ENCODE measurements around the gene USP47.

Gene USP47

GRCh38 chr11:11866203-11866602 is 24.4 kb downstream of the USP47 start:
- no peak for DNase-seq

DNA sequence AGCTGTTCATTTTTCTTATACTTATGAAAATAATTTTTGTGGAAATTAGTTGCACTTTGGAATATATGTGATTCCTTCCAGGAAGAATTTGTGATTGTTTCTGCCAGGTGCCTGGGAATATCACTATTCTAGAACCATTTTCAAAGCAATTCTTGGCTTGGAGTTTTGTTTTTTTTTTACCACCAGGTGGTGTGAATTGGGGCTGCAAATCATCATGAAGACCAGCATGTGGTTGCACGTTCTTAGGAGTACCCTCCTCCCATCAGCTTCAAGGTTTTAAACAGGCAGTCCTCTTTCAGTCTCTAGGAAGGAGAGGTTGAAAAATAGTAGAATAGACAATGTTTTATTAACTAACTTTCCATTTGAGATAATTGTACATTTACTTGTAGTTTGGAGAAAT is 25.9 kb downstream of the USP47 start:
- DNase-seq: no peak

GRCh38 chr11:11871991-11872401 is 30.2 kb downstream of the USP47 start:
- DNase-seq: no peak

- DNase-seq: no peak
Observed at GRCh38 chr11:11876458-11876857, 34.7 kb downstream of the USP47 start.

DNA sequence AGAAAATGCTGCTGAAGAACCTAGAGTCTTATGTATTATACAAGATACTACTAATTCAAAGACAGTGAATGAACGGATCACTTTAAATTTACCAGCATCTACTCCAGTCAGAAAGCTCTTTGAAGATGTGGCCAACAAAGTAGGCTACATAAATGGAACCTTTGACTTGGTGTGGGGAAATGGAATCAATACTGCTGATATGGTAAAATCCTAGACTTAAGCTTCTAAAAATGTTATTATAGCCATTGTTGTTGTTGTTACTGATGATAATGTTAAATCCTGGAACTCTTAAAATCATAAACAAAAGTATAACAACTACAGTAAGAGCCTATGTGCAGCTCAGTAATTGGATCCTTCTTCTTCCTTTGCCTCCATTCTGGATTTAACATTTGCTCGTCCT is 38.4 kb downstream of the USP47 start:
- no peak for DNase-seq

DNA sequence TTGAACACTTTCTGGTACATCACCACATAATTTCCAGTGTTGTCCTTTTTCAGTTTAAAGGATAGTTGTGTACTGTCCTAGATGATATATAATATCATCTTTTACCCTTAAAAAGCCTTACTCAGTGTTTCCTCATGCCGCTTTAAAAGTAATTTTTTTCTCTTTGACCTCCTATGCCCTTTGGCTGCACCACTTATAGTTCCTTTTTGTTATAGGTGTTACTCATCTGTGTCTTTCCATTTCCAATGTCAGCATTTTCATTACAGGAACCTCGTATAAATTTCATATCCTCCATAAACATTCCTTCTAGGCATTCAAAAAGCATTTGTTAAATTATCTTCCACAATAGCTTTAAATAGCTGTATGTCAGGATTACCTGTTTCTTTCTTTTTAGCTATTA is 40.8 kb downstream of the USP47 start:
- DNase-seq: no peak

- no peak for DNase-seq
Observed at GRCh38 chr11:11884351-11884750, 42.6 kb downstream of the USP47 start.

- DNase-seq: no peak
Observed at GRCh38 chr11:11884774-11885481, 43.2 kb downstream of the USP47 start.

GRCh38 chr11:11894486-11894885 is 52.7 kb downstream of the USP47 start:
- DNase-seq: no peak

GRCh38 chr11:11895672-11896071 is 53.9 kb downstream of the USP47 start:
- DNase-seq: no peak

DNA sequence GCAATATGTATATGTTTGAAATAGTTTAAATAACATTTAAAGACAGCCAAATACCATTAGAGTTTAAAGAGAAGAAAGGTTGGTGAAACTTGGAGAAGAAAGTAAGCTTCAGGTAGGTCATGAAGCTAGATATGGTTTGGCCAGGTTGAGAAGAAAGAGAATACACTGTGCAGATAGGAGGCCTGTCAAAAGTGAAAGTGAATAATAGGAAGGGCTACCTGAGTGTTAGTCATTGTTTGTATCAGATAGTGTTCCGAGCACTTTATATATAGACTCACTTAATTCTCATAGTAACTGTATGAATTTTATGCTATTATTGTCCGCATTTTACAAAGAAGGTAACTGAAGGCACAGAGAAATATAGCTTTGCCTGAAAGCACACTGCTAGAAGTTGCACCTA is 56.9 kb downstream of the USP47 start:
- no peak for DNase-seq

- no peak for DNase-seq
Observed at GRCh38 chr11:11899401-11899800, 57.6 kb downstream of the USP47 start.

DNA sequence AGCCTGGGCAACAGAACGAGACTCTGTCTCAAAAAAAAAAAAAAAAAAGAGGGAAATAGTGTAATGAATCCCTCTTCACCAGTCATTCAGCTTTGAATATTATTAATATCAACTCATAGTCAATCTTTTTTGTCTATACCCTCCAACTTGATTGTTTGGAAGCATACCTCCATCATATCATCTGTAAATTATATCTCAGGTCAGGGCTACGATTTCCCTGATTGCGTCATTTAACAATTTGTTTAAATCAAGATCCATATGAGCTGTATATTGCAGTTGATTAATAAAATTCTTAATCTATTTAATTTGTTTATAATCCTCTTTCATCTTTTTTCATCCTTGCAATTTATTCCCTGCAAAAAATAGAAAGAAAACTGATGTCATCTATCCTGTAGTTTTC is 60.2 kb downstream of the USP47 start:
- no peak for DNase-seq

DNA sequence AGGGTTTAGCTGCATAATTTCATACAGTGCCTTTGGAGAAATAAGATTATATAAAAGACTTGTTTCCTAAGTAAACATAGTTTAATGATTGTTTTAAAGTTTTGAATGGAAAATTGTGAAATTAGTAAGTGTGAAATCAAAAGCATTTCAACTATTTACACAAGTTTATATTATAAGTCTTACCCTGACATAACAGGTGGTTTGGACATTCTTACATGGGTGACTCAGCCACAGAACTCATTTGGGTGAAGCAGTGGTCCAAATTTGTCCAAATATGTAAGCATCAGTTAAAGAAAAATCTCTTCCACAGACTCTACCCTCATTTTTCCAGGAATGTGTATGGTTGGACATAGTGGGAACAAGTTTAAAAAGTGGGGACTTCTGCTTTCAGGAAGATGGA is 68.0 kb downstream of the USP47 start:
- no peak for DNase-seq

DNA sequence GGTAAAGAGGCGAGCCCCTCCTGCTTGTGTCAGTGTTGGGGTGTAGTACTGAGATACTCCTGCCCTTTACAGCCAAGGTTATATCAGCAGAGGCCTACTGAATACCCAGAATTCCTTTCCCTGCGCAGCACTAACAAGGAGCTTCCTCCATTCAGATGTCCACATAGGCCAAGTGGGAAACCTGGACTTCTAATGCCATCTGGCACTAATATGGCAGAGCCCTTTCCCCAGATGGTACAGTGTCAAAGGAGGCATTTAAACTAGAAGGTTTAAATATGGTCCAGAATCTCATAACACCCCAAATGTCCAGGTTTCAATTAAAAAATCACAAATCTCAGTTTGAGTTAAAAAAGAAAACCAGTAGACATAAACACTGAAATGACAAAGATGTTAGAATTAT is 68.8 kb downstream of the USP47 start:
- DNase-seq: no peak

GRCh38 chr11:11913395-11913794 is 71.6 kb downstream of the USP47 start:
- no peak for DNase-seq

GRCh38 chr11:11915625-11916024 is 73.9 kb downstream of the USP47 start:
- no peak for DNase-seq

DNA sequence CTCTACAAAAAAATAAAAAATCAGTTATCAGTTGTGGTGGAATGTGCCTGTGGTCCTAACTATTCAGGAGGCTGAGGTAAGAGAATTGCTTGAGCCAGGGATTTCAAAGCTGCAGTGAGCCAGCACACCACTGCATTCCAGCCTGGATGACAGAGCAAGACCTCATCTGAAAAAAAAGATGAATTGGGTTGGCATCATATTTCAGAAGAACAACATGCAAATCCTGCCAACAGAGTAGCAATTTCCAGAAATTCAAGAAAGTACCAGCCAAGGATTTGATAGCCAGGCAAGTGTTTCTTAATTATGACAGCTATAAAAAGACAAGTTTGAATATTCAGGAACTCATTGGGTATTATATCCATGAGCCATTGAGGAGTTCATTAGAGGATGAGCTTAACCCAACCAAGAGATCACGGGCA is 75.2 kb downstream of the USP47 start:
- DNase-seq: no peak

- DNase-seq: no peak
Observed at GRCh38 chr11:11923828-11924227, 82.1 kb downstream of the USP47 start.

DNA sequence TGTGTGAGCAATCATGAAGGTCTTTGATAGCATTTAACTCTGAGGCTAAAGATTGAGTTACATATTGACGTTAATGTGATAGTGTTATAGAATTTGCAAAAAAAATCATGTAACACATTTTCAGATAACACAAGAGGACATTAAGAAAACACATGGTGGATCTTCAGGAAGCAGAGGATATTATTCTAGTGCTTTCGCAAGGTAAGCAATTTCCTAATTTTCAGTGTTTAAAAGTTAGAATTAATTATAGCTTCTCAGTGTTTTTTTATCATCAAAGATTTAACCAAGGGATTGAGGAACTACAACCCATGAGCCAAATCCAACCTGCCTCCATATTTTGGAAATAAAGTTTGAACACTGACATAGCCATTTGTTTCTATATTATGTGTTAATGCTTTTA is 88.1 kb downstream of the USP47 start:
- DNase-seq: no peak

DNA sequence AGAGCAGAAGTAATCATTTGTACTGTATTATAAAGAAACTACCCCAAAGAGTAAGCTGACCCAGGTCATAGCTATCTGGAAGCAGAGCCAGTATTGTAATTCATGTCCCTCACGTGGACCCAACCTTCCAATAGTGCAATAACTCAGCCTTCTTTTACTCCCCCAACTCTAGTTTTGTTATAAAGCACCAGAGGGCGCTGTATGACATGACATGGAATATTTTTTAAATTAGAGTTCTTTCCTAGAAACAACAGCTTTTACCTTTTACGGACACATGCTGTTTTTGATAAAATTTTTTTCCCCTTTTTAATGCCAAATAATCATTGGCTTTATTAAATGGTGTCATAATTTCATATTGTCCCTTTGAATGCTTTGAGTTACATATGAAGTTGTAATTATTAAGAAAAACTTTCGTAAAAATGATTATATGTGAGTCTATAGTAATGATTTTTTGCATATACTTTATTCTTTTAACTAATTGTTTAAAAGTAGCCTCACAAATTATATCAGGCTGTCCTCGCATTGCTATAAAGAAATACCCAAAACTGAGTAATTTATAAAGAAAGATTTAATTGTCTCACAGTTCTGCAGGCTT is 89.8 kb downstream of the USP47 start:
- DNase-seq: no peak

- DNase-seq: no peak
Observed at GRCh38 chr11:11935536-11935935, 93.8 kb downstream of the USP47 start.

- no peak for DNase-seq
Observed at GRCh38 chr11:11937433-11937832, 95.7 kb downstream of the USP47 start.

- no peak for DNase-seq
Observed at GRCh38 chr11:11937957-11938356, 96.2 kb downstream of the USP47 start.

DNA sequence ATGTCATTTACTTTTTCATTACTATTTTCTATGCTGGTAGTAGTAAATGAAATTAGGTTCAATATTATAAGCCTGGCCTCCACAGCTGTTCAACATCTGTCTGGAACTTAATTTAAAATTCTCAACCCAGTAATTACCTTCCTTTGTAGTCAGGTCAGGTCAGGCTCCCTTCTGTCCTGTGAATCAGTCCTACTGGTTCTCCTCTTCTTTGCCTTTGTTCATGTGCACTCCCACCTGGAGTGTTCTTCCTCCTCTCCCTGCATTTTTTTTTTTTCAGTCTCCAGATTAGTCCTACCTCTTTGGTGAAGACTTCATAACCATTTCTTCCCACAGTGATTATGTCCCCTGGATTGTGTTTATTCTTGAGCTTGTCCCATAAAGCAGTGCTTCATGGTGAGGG is 98.8 kb downstream of the USP47 start:
- DNase-seq: no peak
